Esophagus mucosa (tissue), 1 donor: ENCODE measurements around the gene LPP. TPM values are rescaled to one million over a fixed set of nuclear protein-coding genes. Genes with fewer than 3 reads are reported as not detected.

Source experiments
- ATAC-seq: fragments of 200-7000 bp; cut with Tn5 transposase; one replicate; pipeline ENCODE4 v1.9.1; 2020
- total RNA-seq: library from RNA; stranded (reverse); gene quantifications from one replicate; pipeline ENCODE4 v1.2.4, GENCODE V29; 2023
- donor health status: DM: yes; HTN: yes; CAD: no.

LPP gene
- total RNA-seq, 1 donor from 2014 or later: 89.0 TPM

DNA sequence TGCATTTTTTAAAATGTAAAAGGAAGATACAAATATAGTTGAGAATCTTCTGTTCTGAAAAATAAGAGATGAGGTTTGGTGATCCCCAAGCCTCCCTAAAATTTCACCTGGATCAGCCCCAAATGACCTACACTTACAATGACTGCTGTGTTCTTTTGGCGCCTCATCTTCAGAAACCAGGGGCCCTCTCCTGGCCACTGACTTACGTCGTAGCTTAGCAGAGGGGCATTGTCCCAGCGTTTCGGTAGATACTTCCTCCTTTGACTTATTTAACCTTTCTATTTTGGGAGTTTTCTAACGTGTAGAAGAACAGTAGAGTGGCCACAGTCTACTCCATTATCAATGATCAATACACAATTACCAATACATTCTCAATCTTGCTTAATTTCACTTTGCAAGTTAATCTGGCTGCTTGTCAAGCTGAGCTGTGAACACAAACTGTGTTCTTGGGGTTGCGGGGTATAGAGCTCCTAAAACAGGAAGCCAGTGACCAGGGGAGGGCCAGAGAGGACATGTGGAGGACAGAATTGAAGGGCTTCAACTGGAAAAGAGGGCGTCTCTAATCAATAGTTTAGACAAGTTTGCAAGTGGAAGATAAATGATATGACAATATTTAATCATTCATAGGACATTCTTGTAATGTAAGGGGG is 419.5 kb downstream of the LPP start:
- ATAC-seq: no peak

DNA sequence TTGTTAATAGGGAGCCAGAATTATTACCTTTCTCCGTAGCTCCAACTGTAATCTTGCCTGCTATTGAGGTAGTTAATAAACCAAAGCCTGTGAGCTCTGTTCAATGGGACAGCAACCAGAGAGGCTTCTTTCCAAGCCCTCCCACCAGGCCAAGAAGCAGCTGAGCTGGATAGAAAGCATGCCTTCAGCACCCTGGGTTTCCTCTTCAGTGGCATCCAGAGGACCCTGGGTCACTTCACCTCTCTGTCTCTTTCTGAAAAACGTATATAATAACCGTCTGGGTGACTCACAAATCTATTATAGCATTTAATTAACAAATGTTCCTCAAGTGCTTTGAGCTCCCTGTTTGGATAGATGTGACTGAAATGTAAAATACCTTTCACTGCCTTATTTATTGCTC is 420.0 kb downstream of the LPP start:
- ATAC-seq: no peak

DNA sequence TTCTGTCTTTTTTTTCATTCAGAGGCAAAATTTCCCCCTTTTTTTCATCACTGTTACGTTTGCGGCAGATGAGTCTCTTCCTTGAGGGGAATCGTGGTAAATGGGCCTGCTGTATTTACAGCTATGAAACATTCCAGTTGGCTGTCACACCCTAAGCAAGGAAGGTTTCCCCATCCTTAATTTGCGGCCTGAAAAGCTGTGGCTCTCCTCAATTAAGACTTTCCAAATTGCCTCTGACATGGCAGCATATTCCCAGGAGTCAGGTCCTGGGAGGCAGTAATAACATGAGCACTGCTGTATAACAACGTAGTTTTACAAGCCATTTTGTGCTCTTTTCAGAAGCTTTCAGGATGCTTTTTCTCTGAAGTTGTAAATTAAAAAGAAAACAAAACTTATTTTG is 420.9 kb downstream of the LPP start:
- ATAC-seq: no peak

DNA sequence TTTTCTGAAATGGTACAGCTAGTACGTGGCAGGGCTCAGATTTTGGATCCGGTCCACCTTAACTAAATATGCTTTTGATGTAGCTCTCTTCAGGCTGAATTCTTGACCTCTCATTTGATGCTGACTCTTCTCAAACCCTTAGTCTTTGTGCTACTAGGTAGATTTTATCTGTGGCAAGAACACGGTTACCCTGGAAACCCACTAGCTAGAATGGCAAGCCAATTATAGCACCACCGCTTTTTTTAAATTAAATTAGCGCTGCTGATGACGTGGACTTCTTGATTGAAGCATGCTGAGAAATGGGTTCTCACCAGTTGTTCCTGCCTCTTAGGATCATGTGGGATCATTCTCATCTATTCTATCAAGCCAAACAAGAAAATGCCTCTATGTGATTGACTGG is 421.5 kb downstream of the LPP start:
- ATAC-seq: no peak

DNA sequence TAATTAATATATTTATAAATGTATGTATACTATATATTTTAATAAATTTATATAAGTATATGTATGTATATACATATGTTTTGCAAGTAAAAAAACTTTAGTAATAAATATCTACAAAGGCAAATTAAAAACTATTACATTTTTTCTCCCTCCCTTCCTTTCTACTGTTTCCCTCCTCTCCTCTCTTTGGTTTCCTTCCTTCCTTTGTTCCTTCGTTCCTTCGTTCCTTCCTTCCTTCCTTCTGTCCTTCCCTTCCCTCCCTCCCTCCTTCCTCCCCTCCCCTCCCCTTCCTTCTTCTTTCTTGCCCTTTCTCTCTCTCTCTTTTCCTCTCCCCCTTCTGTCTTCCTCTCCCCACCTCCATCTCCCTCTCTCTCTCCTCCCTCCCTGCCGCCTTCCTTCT is 423.6 kb downstream of the LPP start:
- ATAC-seq: no peak

DNA sequence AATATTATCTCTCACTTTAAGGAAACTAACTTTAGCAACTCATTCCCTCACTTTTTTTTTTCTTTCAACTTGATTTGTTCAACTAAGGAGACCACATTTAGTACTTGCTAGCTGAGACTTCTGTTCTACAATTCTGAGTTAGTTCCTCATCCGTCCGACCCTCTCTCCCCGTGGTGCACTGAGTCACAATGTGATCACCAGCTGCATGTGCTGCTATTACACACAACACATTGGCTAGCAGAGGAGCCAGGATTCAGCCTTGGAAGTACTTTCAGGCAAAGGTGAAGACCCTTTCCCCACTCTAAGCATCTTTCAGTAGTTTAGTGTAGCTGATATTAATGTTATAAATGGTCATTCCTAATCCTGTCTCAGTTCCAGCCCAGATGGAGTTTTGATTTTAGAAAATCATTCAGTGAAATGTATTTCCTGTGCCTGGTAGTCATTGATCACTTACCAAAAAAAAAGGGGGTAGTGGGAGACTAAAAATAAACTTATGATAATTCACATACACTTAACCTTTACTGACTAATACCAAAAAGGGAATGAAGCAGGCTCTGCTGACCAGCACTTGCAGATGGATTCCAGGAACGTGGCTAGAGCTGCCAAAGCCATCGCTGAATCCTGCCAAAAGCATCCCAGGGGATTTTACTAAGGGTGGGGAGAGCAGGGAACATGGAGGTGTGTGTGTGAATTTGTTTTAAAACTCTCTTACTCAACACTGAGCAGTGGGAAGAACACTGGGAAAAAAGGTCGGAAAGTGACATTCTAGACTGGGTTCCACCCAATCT is 424.8 kb downstream of the LPP start:
- no peak for ATAC-seq

DNA sequence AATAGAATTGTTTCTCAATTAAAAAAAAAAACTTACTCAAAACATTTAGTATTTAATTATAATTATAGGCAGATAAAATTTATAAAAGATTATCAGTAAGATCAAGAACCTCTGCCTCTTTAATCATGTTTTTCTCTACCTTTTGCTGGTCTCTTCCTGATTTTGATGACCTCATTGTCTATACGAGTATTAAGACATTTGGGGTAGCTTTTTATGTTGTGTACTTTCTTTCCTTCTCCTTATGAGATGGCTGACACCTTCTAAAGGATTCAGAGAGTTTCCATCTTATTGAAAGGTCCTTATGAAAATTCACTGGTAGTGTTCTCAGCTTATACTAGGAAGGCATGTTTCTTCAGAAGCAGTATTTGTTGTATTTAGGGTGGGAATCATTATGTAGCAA is 426.3 kb downstream of the LPP start:
- no peak for ATAC-seq

DNA sequence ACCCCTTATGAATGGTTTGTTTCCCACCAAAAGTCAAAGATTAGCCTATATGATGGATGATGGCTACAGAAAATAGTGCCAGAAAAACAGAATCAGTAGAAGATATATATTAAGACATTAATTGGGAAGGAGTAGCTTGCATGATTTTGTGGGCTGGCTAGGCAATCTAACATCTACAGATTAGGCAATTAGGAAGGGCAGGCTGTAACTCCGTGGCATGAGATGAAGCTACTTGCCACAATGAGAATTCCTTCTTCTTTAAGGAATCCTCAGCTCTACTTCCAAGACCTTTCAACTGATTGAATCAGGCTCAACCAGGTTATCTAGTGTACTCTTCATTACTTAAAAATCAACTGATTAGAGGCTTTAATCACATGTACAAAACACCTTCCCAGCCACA is 426.7 kb downstream of the LPP start:
- no peak for ATAC-seq

DNA sequence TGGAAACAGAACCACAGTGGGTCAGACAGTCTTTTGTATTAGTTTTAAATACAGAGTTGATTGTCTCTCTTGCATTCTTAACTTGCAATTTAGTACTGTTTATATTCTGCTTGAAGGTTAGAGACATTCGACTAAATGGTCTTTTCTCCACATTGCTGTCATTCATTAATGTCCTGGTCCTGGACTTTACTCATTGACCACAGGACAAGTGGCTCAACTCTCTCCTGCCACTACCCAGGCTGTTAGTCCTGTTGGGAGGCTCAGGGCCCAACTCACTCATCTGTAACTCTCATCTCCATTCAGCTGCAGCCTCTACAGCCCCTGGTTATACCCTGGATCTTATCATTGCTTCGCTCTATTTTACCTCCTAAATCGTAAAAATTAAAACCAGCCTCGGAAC is 427.4 kb downstream of the LPP start:
- no peak for ATAC-seq

DNA sequence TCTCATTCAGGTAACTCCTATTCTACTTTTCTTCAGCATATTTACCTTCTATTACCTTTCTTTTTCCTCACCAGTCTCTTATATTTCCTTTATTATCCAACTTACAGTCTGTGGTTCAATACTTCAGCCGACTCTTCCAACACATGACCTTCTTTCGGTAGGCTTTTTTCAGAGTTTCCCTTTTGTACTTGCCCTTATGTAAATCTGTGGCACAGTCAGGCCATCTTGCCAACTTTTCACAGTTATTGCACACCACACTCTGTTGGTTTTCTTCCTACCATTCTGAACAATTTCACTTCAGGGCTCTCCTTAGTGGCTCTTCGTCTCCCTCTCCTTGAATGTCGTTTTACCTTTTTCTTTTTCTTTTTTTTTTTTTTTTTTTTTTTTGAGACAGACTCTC is 427.8 kb downstream of the LPP start:
- ATAC-seq: no peak

DNA sequence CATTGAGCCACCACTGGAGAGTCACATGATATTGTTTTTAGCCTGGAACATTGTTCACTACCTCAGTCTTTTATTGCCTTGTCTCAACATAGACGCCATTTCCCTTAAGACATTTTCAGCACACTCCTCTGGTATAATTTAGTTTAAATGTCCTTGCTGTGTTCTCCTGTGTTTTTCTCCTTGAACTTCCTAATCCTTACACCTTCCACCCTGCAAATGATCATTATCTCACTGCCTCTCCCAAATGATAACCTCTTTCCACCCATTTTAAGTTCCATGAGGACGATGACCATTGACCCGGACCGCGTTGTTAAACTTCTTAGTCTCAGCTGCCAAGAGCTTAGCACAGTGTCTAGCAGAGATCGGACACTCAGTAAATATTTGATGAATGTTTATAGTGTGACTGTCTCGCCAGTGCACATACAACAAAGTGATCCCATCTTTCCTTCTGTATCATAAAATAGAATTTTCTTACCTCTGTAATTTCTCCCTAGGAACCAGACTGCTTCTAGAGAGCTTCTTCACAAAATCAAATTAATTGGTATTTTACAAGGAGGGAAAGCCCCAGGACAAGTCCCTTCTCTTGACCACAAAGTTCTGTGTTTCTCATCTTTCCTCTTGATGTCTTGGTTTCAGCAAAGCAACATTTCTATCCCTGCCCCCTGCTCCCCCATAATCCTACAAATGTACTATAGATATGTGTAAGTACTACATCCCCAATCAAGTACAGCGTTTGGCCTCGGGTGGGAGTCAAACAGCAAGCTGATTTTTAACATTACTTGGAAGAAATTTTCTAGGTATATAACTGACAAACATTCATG is 429.6 kb downstream of the LPP start:
- no peak for ATAC-seq

DNA sequence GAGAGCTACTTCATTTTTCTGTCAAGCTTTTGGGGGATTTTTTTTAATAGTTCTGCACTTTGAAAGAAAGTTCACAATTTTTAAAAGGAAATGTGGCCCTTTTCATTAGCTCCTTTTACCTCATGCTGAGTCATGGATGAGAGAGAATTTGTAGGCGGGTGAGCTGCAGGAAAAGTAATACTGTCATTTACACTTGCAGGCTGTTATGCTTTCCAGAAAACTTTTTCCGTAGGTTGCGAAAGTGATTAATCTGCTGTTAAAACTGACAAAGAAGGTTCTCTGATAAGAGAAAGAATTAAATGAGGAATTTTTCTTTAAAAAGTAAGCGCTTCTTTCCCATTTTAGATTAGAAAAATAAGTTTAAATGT is 430.2 kb downstream of the LPP start:
- ATAC-seq: peak; percentile 58

DNA sequence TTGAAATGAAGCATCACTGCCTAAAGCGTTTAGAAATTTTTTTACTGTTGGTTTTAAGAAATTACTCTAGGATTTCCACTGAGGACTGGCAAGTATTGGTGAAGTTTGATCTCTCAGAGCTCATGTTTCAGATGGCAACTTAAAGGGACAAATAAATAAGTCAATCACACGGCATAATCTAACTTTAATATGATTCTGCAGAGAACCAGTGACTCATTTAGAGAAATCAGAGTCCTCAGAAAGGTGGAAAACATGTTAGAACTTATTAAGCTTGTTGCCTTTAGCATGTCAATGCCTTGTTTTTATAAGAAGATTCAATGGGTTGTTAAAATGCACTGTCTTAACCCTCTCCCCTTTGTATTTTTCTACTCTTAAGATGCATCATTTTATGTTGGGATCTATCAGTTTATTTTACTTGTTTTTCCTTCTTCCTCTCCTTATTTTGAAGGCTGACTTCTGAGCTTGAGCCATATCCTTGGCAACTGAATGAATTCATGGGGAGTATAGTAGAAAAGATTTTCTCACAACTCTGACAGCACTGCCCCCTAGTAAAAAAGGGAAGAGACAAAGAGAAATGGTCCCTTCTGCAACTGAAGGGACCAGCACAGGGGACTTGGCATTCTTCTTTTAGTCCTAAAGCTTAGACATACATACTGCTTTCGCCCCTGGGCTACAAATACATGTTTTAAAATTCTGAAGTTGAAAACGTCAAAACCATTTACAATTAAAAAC is 431.2 kb downstream of the LPP start:
- peak; percentile 61 for ATAC-seq

DNA sequence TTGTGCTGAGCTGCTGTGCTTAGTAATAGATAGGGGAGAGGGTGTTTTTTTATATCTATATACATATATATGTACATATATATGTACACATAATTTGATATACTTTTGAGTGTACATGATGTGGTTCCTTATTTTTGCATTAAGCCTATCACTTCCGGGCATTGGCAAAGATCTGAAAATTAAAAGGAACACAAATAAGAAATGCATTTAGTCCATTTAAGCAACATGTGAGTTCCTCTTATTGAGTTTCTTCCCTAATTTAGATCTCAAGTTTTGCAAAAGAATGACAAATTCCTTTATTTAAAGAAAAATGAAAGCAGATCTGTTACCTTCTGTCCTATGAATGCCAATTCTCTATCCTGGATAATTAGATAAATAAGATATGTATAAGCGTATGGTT is 435.1 kb downstream of the LPP start:
- no peak for ATAC-seq

DNA sequence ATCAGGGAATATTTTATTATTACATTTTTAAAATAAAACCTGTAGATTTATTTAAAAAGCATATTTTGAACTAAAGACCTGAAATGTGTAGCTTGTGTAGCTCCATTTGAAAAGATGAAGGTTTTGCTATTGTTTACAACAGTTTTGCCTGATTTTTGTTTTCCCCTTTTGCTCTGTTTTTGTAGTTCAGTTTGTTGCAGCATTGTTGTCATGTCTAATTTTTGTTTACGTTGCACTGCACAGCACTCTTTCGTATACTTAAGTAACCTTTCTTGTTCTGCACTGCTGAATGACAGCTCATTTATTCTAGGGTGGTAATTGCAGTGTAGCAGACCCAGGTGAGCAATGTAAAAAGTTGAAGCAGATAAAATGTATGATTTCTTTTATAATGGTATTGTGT is 435.8 kb downstream of the LPP start:
- no peak for ATAC-seq

DNA sequence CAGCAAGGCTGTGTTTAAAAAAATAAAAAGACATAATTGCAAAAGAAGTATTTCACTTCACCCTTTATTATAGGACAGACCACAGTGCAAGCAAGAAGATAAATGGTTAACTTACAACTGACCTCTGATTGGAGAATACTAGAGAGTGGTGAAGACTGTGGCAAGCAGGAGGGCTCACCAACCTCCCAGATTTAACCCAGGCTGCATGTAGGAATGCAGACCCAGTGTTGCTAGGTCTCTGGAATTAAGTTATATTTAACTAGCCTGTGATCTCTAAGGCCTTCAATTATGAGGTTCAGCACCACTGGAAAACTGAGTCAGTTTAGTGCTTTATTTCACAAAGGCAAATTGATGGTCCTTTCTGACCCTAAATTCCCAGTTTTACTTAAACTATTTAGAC is 436.6 kb downstream of the LPP start:
- ATAC-seq: no peak

DNA sequence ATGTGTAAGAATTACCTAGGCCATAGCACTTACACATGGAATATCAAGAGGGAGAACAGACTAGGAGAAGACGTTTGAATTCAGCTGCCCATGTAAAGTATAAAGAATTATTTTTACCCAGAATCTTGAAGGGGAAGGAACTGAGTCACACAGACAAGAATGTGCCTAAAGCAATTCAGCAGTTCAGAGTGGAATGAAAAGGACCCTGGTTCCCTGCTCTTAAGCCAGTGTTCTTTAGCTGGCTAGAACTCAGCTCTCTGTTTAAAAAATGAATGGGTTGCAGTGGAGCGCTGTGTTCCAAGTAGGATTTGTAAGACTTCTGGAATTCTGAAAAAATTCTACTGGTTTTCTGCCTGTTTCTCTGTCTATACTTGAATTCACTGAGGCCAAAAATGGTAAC is 440.2 kb downstream of the LPP start:
- ATAC-seq: no peak

DNA sequence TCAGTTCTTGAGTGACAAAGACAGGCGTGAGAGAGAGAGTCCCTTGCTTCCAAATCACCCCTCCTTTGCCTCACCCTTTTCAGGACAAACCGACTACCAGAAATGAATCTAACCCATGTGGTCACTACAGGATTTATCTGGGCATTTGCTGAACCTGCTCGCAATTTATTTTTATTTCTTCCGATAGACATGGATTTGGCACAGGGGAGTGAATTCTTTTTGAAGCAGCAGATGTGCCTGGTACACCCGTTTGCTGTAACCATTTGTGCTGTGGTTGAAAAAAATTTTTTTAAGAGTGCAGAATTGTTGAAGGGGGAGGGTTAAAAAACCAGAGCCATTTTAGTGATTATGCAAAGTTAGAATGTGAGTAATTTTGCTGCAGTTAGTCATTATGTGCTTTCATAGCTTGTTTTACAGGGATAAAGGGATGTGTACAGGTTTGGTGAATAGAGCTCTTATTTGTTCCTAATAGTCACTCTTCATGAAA is 442.0 kb downstream of the LPP start:
- ATAC-seq: peak; percentile 51

DNA sequence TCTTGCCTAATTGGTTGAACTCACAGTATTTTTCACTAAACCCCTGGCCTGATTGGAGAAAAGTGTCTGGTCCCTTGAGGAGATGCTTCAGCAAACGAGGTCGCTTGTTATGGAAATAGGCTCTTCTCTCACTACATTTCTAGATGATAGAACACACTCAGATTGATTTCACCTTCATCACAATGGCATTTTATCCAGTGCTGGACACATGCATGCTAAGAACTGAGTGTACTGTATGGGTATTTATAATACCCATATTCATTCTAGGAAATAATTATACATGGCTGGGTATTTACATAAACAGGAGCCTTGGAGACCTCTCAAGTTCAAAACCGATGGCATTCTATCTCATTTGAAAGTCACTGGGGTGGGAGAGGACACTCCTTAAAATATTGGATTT is 444.9 kb downstream of the LPP start:
- no peak for ATAC-seq

DNA sequence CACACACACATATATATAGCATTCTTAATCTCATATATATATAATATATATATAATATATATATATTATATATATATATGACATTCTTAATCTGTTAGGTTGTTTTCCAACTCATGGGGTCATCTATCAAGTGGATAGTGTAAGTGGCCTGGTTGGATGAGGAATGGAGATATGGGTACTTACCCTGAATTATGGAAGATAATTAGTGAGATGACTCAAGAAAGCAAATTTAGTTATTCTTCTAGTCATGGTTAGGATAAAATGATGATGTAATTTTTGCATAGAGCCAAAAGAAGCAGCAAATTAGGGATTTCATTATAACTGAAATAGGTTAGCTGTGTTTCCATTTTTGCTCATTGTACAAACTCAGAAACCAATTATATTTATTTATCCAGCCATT is 448.2 kb downstream of the LPP start:
- no peak for ATAC-seq

DNA sequence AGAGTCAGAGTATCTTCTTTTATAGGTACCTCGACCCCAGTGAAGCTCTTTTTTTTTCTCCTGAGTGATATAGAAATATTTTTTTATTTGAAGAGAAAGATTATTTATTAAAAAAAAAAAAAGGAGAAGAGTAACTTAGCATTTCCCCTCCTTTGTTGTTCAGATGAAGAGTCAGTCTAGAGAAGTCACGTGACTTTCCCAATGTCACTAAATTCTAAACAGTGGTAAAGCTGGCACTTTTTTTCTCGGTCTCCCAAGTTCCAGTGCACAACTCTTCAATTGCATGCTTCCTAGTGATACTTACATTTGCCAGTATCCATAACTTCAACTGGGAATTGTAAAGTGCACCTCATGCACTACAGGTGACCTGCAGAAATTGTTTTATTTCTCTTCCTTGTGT is 448.7 kb downstream of the LPP start:
- no peak for ATAC-seq

DNA sequence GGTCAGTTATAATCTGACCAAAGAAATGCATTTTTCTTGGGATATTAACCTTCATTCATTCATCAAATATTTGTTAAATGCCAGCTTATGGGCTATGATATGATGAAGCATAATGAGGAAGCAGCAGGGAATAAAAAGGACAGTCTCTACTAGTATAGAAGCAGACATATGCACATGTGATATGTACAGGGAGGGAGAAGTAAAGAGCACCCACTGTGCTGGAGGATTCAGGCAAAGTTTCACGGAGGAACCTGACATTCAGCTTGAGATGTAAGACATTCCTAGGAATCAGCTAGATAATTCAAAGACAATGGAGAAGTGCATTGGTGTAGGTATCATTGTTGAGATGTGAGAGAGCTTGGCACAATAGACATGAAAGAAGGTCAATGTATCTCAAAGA is 450.7 kb downstream of the LPP start:
- no peak for ATAC-seq

DNA sequence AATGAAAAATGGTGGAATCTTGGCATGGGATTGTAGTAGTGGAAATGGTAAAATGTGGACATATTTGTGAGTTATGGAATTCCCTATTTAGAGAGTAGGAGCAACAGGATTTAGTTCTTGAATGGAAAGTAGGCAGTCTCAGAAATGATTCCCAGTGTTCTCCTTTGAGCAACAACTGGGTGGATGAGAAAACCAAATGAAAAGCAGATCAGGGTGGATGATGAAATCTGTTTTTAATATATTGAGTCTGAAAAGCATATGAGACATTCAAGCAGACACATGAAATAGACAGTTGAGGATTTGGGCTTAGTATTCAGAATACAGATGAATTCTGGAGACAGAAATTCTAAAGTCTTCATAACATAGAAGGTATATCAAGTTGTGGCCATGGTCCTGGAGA is 451.3 kb downstream of the LPP start:
- ATAC-seq: no peak
